H1 (cell line): ENCODE results near the gene SYNDIG1. TPM values are rescaled to one million over a fixed set of nuclear protein-coding genes. Genes with fewer than 3 reads are reported as not detected.

Experiments
- CTCF ChIA-PET: fragments of 300-600 bp; sonication (Branson Sonifier 250); formaldehyde crosslinking; loops from one replicate; lab custom pipeline; 2021; ENCODE audit not compliant: partially characterized antibody; lab: Charles Lee
- POLR2A ChIA-PET: fragments of 300-600 bp; sonication (Branson Sonifier 250); formaldehyde crosslinking; loops from one replicate; lab custom pipeline; 2021; ENCODE audit warnings: inconsistent platforms; ENCODE audit not compliant: partially characterized antibody; lab: Charles Lee
- DNase-seq, 2 experiments: peaks; one replicate each; pipeline versions ENCODE4 v3.0.0 to v3.0.0-alpha.2; 2010 to 2022; ENCODE audit warnings: low spot score in 2 of 2, low read depth in 1 of 2, mixed read lengths in 1 of 2
- FAIRE-seq: peaks from 2 replicates; lab custom pipeline; 2011; peaks lifted over from hg19 to GRCh38; lab: Jason Lieb, UNC
- H2AFZ ChIP-seq: 2 replicates; pipeline ENCODE4 v1.8.1; 2012; ENCODE audit warnings: low read length, inconsistent platforms
- H2AK5ac ChIP-seq: 2 replicates; pipeline ENCODE4 v1.6.1; 2013; ENCODE audit warnings: low read depth, low read length
- H2BK120ac ChIP-seq: replicated peaks from 2 replicates; pipeline ENCODE3; 2013; ENCODE audit warnings: low read depth, low read length, inconsistent platforms
- H2BK12ac ChIP-seq: 2 replicates; pipeline ENCODE4 v1.6.1; 2013; ENCODE audit warnings: low read depth, low read length
- H2BK15ac ChIP-seq: 2 replicates; pipeline ENCODE4 v1.6.1; 2013; ENCODE audit warnings: low read length
- H2BK20ac ChIP-seq: 2 replicates; pipeline ENCODE4 v1.6.1; 2013; ENCODE audit warnings: low read length
- H2BK5ac ChIP-seq: 2 replicates; pipeline ENCODE4 v1.6.1; 2013; ENCODE audit warnings: low read depth, low read length
- H3K14ac ChIP-seq: 2 replicates; pipeline ENCODE4 v1.6.1; 2013; ENCODE audit warnings: inconsistent platforms; ENCODE audit not compliant: insufficient read length
- H3K18ac ChIP-seq: 2 replicates; pipeline ENCODE4 v1.6.1; 2013; ENCODE audit warnings: low read length; ENCODE audit errors: extremely low read depth
- H3K23ac ChIP-seq: 2 replicates; pipeline ENCODE4 v1.6.1; 2013; ENCODE audit warnings: inconsistent platforms; ENCODE audit not compliant: insufficient read length
- H3K23me2 ChIP-seq: 2 replicates; pipeline ENCODE4 v1.6.1; 2013; ENCODE audit warnings: low read depth, low read length
- H3K27ac ChIP-seq: 2 replicates; pipeline ENCODE4 v1.6.1; 2011; ENCODE audit warnings: low read depth, low read length, inconsistent platforms
- H3K27me3 ChIP-seq, 4 experiments: replicated peaks in 1 of 4; 1 replicate in 1 of 4; 2 replicates in 3 of 4; pipeline versions ENCODE4 v1.6.1 to v1.8.1; 2011 to 2013; ENCODE audit warnings: low read length in 3 of 4, mild to moderate bottlenecking in 3 of 4, inconsistent platforms in 2 of 4, mixed read lengths in 2 of 4, moderate library complexity in 1 of 4; ENCODE audit not compliant: control insufficient read depth in 3 of 4, insufficient read depth in 3 of 4; ENCODE audit errors: extremely low read depth in 1 of 4
- H3K36me3 ChIP-seq, 4 experiments: 2 replicates each; pipeline versions ENCODE4 v1.6.1 to v1.8.1; 2011 to 2013; ENCODE audit warnings: mild to moderate bottlenecking in 4 of 4, low read length in 3 of 4, moderate library complexity in 2 of 4, control low read depth in 1 of 4, inconsistent platforms in 1 of 4; ENCODE audit not compliant: insufficient read depth in 4 of 4, control insufficient read depth in 2 of 4
- H3K4ac ChIP-seq: replicated peaks from 2 replicates; pipeline ENCODE3; 2013; ENCODE audit warnings: low read length, low read depth, mixed read lengths, inconsistent platforms; ENCODE audit not compliant: insufficient read length
- H3K4me1 ChIP-seq, 4 experiments: replicated peaks in 1 of 4; 1 replicate in 1 of 4; 2 replicates in 3 of 4; pipeline versions ENCODE4 v1.6.1 to v1.8.1; 2011 to 2013; ENCODE audit warnings: low read length in 3 of 4, inconsistent platforms in 2 of 4, mixed read lengths in 1 of 4; ENCODE audit not compliant: insufficient read depth in 4 of 4, control insufficient read depth in 3 of 4
- H3K4me2 ChIP-seq, 2 experiments: 2 replicates each; pipeline versions ENCODE4 v1.6.1 to v1.8.1; 2011 to 2013; ENCODE audit warnings: low read depth in 2 of 2, low read length in 2 of 2, control low read depth in 1 of 2, inconsistent platforms in 1 of 2, mild to moderate bottlenecking in 1 of 2; ENCODE audit not compliant: insufficient read depth in 1 of 2
- H3K4me3 ChIP-seq, 4 experiments: fragments of 200-600, 300-600 bp in 1 of 4; sonication (generic), shearing (Covaris generic), sonication (Bioruptor Twin) in 1 of 4; 2 replicates each; pipeline versions ENCODE4 v1.5.1 to v1.8.1; 2011 to 2016; ENCODE audit warnings: low read length in 4 of 4, low read depth in 3 of 4, control low read depth in 2 of 4, inconsistent platforms in 2 of 4, mild to moderate bottlenecking in 2 of 4, mixed read lengths in 1 of 4, moderate library complexity in 1 of 4; ENCODE audit not compliant: insufficient read depth in 2 of 4; ENCODE audit errors: extremely low read depth in 1 of 4
- H3K56ac ChIP-seq: replicated peaks from 2 replicates; pipeline ENCODE3; 2013; ENCODE audit warnings: low read depth, mild to moderate bottlenecking, mixed read lengths, low read length, inconsistent platforms; ENCODE audit not compliant: insufficient read length
- H3K79me1 ChIP-seq: 2 replicates; pipeline ENCODE4 v1.6.1; 2013; ENCODE audit warnings: low read depth, low read length, control low read depth
- H3K79me2 ChIP-seq, 2 experiments: 2 replicates each; pipeline versions ENCODE4 v1.6.1 to v1.8.1; 2012 to 2013; ENCODE audit warnings: low read length in 2 of 2, mild to moderate bottlenecking in 2 of 2, inconsistent platforms in 1 of 2; ENCODE audit not compliant: insufficient read depth in 2 of 2, control insufficient read depth in 1 of 2
- H3K9ac ChIP-seq, 4 experiments: replicated peaks in 1 of 4; 1 replicate in 1 of 4; 2 replicates in 3 of 4; pipeline versions ENCODE4 v1.6.1 to v1.8.1; 2011 to 2013; ENCODE audit warnings: low read depth in 3 of 4, low read length in 3 of 4, control low read depth in 2 of 4, mild to moderate bottlenecking in 2 of 4, moderate library complexity in 2 of 4, inconsistent platforms in 1 of 4; ENCODE audit errors: extremely low read depth in 1 of 4
- H3K9me3 ChIP-seq, 2 experiments: 2 replicates each; pipeline versions ENCODE4 v1.6.1 to v1.8.1; 2012 to 2013; ENCODE audit warnings: mild to moderate bottlenecking in 2 of 2, moderate library complexity in 2 of 2, control low read depth in 1 of 2, inconsistent platforms in 1 of 2, low read depth in 1 of 2, low read length in 1 of 2, mixed read lengths in 1 of 2; ENCODE audit not compliant: insufficient read depth in 2 of 2
- H4K20me1 ChIP-seq, 2 experiments: replicated peaks in 1 of 2; 2 replicates each; pipeline versions ENCODE3 to v1.8.1; 2011 to 2013; ENCODE audit warnings: inconsistent platforms in 2 of 2, low read length in 2 of 2, mild to moderate bottlenecking in 1 of 2; ENCODE audit not compliant: insufficient read depth in 2 of 2, control insufficient read depth in 1 of 2
- H4K5ac ChIP-seq: 2 replicates; pipeline ENCODE4 v1.6.1; 2013; ENCODE audit warnings: low read length, low read depth, mixed read lengths, inconsistent platforms; ENCODE audit not compliant: insufficient read length
- H4K8ac ChIP-seq: 2 replicates; pipeline ENCODE4 v1.8.0; 2013; ENCODE audit warnings: mild to moderate bottlenecking, moderate library complexity, low read length, inconsistent platforms; ENCODE audit not compliant: insufficient read depth; ENCODE audit errors: extremely low read depth
- H4K91ac ChIP-seq: replicated peaks from 2 replicates; pipeline ENCODE3; 2013; ENCODE audit warnings: low read length, mixed read lengths, inconsistent platforms; ENCODE audit not compliant: insufficient read length
- EGR1 ChIP-seq: IDR thresholded peaks from 2 replicates; pipeline ENCODE4 v1.6.1; 2011; ENCODE audit warnings: low read depth, low read length, borderline replicate concordance
- HDAC2 ChIP-seq, 2 experiments: fragments of 300-600 bp in 1 of 2; sonication (generic) in 1 of 2; IDR thresholded peaks; 2 replicates each; pipeline ENCODE4 v1.6.1; 2011 to 2012; ENCODE audit warnings: low read depth in 2 of 2, low read length in 2 of 2, mild to moderate bottlenecking in 2 of 2, moderate library complexity in 2 of 2, borderline replicate concordance in 1 of 2, inconsistent platforms in 1 of 2
- KDM4A ChIP-seq: IDR thresholded peaks from one replicate; pipeline ENCODE4 v1.7.1; 2012; ENCODE audit warnings: low read depth, mild to moderate bottlenecking, moderate library complexity, low read length, inconsistent platforms; ENCODE audit not compliant: severe bottlenecking
- NRF1 ChIP-seq: IDR thresholded peaks from 2 replicates; pipeline ENCODE4 v1.6.1; 2011; ENCODE audit warnings: mild to moderate bottlenecking, low read depth, low read length, improper control_type of control experiment
- TCF12 ChIP-seq: IDR thresholded peaks from 2 replicates; pipeline ENCODE4 v1.6.1; 2011; ENCODE audit warnings: low read depth, mild to moderate bottlenecking, low read length
- WGBS, 2 experiments: shearing (Covaris generic) in 1 of 2; methylation state at CpG; one replicate each; pipeline versions ENCODE4 v1.1.6 to v1.1.7; 2013 to 2015; ENCODE audit warnings: low lambda C conversion rate in 2 of 2, mixed read lengths in 2 of 2, inconsistent platforms in 1 of 2, low coverage in 1 of 2, missing lambda C conversion rate in 1 of 2; ENCODE audit not compliant: insufficient replicate concordance in 2 of 2, insufficient coverage in 1 of 2, insufficient read length in 1 of 2; ENCODE audit errors: extremely low coverage in 1 of 2, missing lambda C conversion rate in 1 of 2; 5-methylcytosine and 5-hydroxymethylcytosine counted together
- polyA plus RNA-seq, 7 experiments: library from polyadenylated mRNA; depleted of rRNA in 3 of 7; stranded (reverse) in 5 of 7; unstranded in 2 of 7; fragments of >200 nt in 5 of 7; fragments of 200-250 nt in 2 of 7; gene quantifications; 1 replicate in 5 of 7; 2 replicates in 1 of 7; 4 replicates in 1 of 7; pipeline versions ENCODE4 v1.2.1 to v1.2.3, GENCODE V29; 2011 to 2013; ENCODE audit warnings: missing spikeins in 2 of 7, mixed read lengths in 2 of 7
- total RNA-seq: library from RNA; stranded (reverse); fragmentation: NEBNext Ultra II Directional; extraction: Animal tissue kit (Norgen Biotek cat#: 25700); gene quantifications from 2 replicates; pipeline ENCODE4 v1.2.1, GENCODE V29; 2021

The SYNDIG1 gene
- total and polyA plus RNA-seq, 2 of the 8 experiments (the other 6 are each of a cell fraction or from before 2014, with no cell fraction given): 6.5 to 7.8 TPM

DNA sequence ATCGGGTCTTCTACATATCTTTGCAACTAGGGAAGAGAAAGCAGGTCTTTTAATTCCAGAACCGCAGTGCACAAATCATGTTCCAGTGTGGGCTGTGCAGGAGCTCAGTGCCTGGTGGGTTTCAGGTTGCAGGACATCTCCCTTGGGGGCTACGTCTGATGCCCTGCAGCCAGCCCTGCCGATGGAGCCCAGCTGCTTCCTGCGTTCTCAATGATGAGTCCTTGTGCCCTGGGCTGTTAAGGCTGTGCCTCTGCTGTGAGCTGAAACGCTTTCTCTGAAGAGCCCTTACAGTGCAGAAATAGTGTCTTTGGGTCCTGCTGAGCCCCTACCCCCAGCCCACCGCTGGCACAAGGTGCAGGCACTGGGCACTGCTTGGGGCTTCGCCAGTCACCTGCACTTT is 192.9 kb downstream of the SYNDIG1 start:
- H3K9ac ChIP-seq: no peak overlapping the region
- no peak for TF ChIP-seq EGR1
- no peak for TF ChIP-seq HDAC2 (IDR thresholded peaks at IDR 0.05; ENCODE audit: borderline replicate concordance in 1 of 2, low read depth in 2 of 2, low read length in 2 of 2)
- TF ChIP-seq NRF1: no peak
- TF ChIP-seq KDM4A: no peak
- no peak for TF ChIP-seq TCF12
- TF ChIP-seq, all 59 proteins: peak for 0
- Histone ChIP-seq H3K14ac (no peak overlapping the region), H4K20me1 (peaks cover 0 to 2% of the 10 kb centered on the region in 2 experiments), H3K79me1 (no peaks in the 10 kb centered on the region), H3K79me2 (no peaks in the 10 kb centered on the region), H3K36me3 (no peaks in the 10 kb centered on the region), H2AK5ac (no peak overlapping the region), H2BK12ac (no peak overlapping the region), H3K27me3 (no peaks in the 10 kb centered on the region), H2BK20ac (no peak overlapping the region), H2BK15ac (no peak overlapping the region), H3K27ac (no peak overlapping the region), H2AFZ (no peak overlapping the region), H4K91ac (no peak overlapping the region), H3K23ac (no peak overlapping the region), H3K18ac (no peak overlapping the region), H3K9me3 (no peaks in the 10 kb centered on the region; a peak in 1 of 4 replicates), H3K23me2 (no peaks in the 10 kb centered on the region), H3K4ac (no peak overlapping the region), H3K56ac (no peak overlapping the region), H3K4me3 (no peak overlapping the region), H2BK120ac (no peak overlapping the region), H4K5ac (no peak overlapping the region), H3K4me2 (no peak overlapping the region), H3K4me1 (no peaks in the 10 kb centered on the region; a peak in 1 of 7 replicates), H2BK5ac (no peak overlapping the region), H4K8ac (no peak overlapping the region)
- DNase-seq: no peak
- 92% methylated on average over 8 of the region's 8 CpGs; no CpG with 5 or more reads in 1 of the 2 experiments for WGBS, 2 experiments
- FAIRE-seq: no peak
- POLR2A ChIA-PET: no interaction called here
- CTCF ChIA-PET: interaction anchor here (0.6 to 2.1 kb wide), 4 partner anchors 10 to 1242 kb away, joined by 3 to 7 read pairs (median 4); no protein-coding TSS in a partner anchor
